D721Med (cell line): ENCODE data around the gene SRD5A1.
A peak's percentile ranks its signal among the peaks of the same experiment; 100 is the strongest.

Experiments used
- DNase-seq: peaks from one replicate; pipeline ENCODE4 v3.0.0; 2011; ENCODE audit warnings: low spot score; ENCODE audit not compliant: insufficient read length
- FAIRE-seq: peaks from 2 replicates; lab custom pipeline; 2011; peaks lifted over from hg19 to GRCh38; lab: Jason Lieb, UNC
- CTCF ChIP-seq: IDR thresholded peaks from 2 replicates; pipeline ENCODE4 v1.5.1; 2012; ENCODE audit warnings: mild to moderate bottlenecking, control low read depth; ENCODE audit not compliant: insufficient read depth; ENCODE audit errors: missing control alignments

Gene SRD5A1

GRCh38 chr5:6632888-6633468 is at the start of gene SRD5A1, which contains the start of gene NSUN2:
Gene SRD5A1, plus strand, starts transcription at chr5:6633440. Its CDS starts 137 bp downstream, at chr5:6633577.
Gene NSUN2, minus strand, starts transcription at chr5:6633044. Its CDS starts 65 bp downstream, at chr5:6632979.
- FAIRE-seq = no peak
- peak; percentile 96 for DNase-seq
- no peak for TF ChIP-seq CTCF

- no peak for DNase-seq
- no peak for FAIRE-seq
- TF ChIP-seq CTCF = no peak
Observed at GRCh38 chr5:6584101-6584645, 49.1 kb upstream of the SRD5A1 start.

GRCh38 chr5:6584727-6585126 is 48.5 kb upstream of the SRD5A1 start:
- TF ChIP-seq CTCF = no peak
- no peak for FAIRE-seq
- no peak for DNase-seq

- no peak for TF ChIP-seq CTCF
- FAIRE-seq (no peak), DNase-seq (no peak)
Observed at GRCh38 chr5:6585168-6585567, 48.1 kb upstream of the SRD5A1 start.

GRCh38 chr5:6585939-6586646 is 47.1 kb upstream of the SRD5A1 start:
- FAIRE-seq = no peak
- TF ChIP-seq CTCF = no peak
- no peak for DNase-seq

GRCh38 chr5:6586647-6587042 is 46.6 kb upstream of the SRD5A1 start:
- no peak for FAIRE-seq
- no peak for DNase-seq
- TF ChIP-seq CTCF = no peak

- DNase-seq (no peak), FAIRE-seq (no peak)
- no peak for TF ChIP-seq CTCF
Observed at GRCh38 chr5:6587171-6587570, 46.1 kb upstream of the SRD5A1 start.
